HUES6 (cell line): ENCODE data around the gene HPS6.

Experiments
- H3K27ac ChIP-seq: 2 replicates; pipeline ENCODE4 v1.7.0; 2013; ENCODE audit warnings: low read depth, mild to moderate bottlenecking, low read length, inconsistent platforms
- H3K27me3 ChIP-seq: 2 replicates; pipeline ENCODE4 v1.6.1; 2013; ENCODE audit warnings: low read length; ENCODE audit not compliant: control insufficient read depth, insufficient read depth
- H3K36me3 ChIP-seq: 2 replicates; pipeline ENCODE4 v1.6.1; 2013; ENCODE audit warnings: low read length; ENCODE audit not compliant: control insufficient read depth, insufficient read depth
- H3K4me1 ChIP-seq: 2 replicates; pipeline ENCODE4 v1.6.1; 2013; ENCODE audit warnings: low read length; ENCODE audit not compliant: control insufficient read depth, insufficient read depth
- H3K4me3 ChIP-seq: 2 replicates; pipeline ENCODE4 v1.5.1; 2013; ENCODE audit warnings: low read depth, low read length
- H3K9ac ChIP-seq: one replicate; pipeline ENCODE4 v1.6.1; 2013; ENCODE audit warnings: mild to moderate bottlenecking, low read length
- H3K9me3 ChIP-seq: 2 replicates; pipeline ENCODE4 v1.6.1; 2013; ENCODE audit warnings: low read depth, low read length; ENCODE audit not compliant: control insufficient read depth, insufficient read depth

Gene HPS6

GRCh38 chr10:102072673-102073527 is 7.8 kb downstream of the HPS6 start:
- no peaks in the 10 kb centered on the region for H3K36me3 ChIP-seq
- no peaks in the 10 kb centered on the region for H3K9me3 ChIP-seq
- no peak overlapping the region for H3K9ac ChIP-seq
- no peaks in the 10 kb centered on the region for H3K27me3 ChIP-seq
- no peak overlapping the region for H3K4me3 ChIP-seq
- H3K27ac ChIP-seq = no peak overlapping the region
- no peaks in the 10 kb centered on the region for H3K4me1 ChIP-seq

DNA sequence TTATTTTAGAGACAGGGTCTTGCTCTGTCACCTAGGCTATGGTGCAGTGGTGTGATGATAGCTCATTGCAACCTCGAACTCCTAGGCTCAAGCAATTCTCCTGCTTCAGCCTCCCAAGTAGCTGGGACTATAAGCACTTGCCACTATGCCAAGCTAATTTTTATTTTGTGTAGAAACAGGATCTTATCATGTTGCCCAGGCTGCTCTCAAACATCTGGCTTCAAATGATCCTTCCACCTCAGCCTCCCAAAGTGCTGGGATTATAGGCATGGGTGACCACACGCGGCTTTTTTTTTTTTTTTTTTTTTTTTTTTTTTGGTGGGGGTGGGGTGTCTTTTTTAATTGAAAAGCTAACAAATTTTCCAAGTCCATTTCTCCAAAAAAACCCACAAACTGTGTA is 18.4 kb downstream of the HPS6 start:
- Histone ChIP-seq H3K9ac (no peak overlapping the region), H3K36me3 (0 out of 2 replicates have a peak, but pooled peaks cover 3% of the 10 kb centered on the region), H3K27me3 (no peaks in the 10 kb centered on the region), H3K4me3 (no peak overlapping the region), H3K4me1 (no peaks in the 10 kb centered on the region), H3K9me3 (no peaks in the 10 kb centered on the region), H3K27ac (no peak overlapping the region)

- Histone ChIP-seq H3K4me1 (no peaks in the 10 kb centered on the region), H3K27ac (no peak overlapping the region), H3K27me3 (no peaks in the 10 kb centered on the region), H3K4me3 (no peak overlapping the region), H3K9ac (no peak overlapping the region), H3K9me3 (no peaks in the 10 kb centered on the region), H3K36me3 (0 out of 2 replicates have a peak, but pooled peaks cover 5% of the 10 kb centered on the region)
These were observed 20.2 kb downstream of the HPS6 start for GRCh38 chr10:102085336-102085735.

- 0 out of 2 replicates have a peak, but pooled peaks cover 5% of the 10 kb centered on the region for H3K36me3 ChIP-seq
- no peak overlapping the region for H3K9ac ChIP-seq
- no peaks in the 10 kb centered on the region for H3K4me1 ChIP-seq
- H3K9me3 ChIP-seq = no peaks in the 10 kb centered on the region
- H3K27me3 ChIP-seq = no peaks in the 10 kb centered on the region
- H3K27ac ChIP-seq = no peak overlapping the region
- H3K4me3 ChIP-seq = no peak overlapping the region
These were observed 21.0 kb downstream of the HPS6 start for GRCh38 chr10:102086196-102086595.

DNA sequence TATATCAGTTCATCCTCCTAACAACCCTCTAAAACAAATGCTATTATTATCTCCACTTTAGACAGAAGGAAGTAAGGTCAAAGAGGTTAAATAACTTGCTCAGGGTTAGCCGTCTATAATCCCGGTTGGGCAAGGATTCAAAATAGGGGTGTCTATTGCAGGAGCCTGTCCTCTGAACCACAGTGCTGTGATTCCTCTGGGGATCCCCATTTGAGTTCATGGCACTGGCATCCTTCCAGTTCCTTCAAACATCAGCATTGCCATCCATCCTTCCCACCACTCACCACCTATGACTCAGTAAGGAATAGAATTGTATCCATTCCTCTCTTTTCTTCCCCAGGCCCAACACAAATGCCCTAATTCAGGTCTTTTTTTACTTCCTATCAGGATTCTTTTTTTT is 25.6 kb downstream of the HPS6 start:
- H3K9me3 ChIP-seq = no peaks in the 10 kb centered on the region
- 0 out of 2 replicates have a peak, but pooled peaks cover 3% of the 10 kb centered on the region for H3K36me3 ChIP-seq
- H3K4me1 ChIP-seq = no peaks in the 10 kb centered on the region
- no peak overlapping the region for H3K9ac ChIP-seq
- H3K27ac ChIP-seq = no peak overlapping the region
- no peaks in the 10 kb centered on the region for H3K27me3 ChIP-seq
- no peak overlapping the region for H3K4me3 ChIP-seq

DNA sequence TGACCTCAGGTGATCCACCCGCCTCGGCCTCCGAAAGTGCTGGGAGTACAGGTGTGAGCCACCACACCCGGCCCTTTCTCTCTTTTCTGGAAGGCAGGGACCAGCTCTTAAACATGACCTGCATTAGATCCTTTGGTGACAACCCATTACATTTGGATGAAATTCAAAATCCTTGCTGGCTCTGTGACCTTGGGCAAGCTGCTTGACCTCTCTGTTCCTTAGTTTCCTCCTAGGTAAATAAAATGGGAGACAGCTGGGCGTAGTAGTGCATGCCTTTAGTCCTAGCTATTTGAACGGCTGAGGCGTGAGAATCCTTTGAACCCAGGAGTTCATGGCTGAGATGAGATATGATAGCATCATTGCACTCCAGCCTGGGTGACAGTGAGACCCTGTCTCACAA is 31.3 kb downstream of the HPS6 start:
- H3K36me3 ChIP-seq = peaks cover 14% of the 10 kb centered on the region

GRCh38 chr10:102101152-102101551 is 36.0 kb downstream of the HPS6 start:
- H3K9me3 ChIP-seq = no peaks in the 10 kb centered on the region

More for the DNA sequence above, 31.3 kb downstream of the HPS6 start:
- Histone ChIP-seq H3K9ac (no peak overlapping the region), H3K4me3 (no peak overlapping the region), H3K9me3 (no peaks in the 10 kb centered on the region), H3K4me1 (no peaks in the 10 kb centered on the region), H3K27me3 (no peaks in the 10 kb centered on the region), H3K27ac (no peak overlapping the region)

GRCh38 chr10:102102421-102102820 is 37.3 kb downstream of the HPS6 start:
- Histone ChIP-seq H3K27me3 (no peaks in the 10 kb centered on the region), H3K4me3 (no peak overlapping the region), H3K36me3 (peaks cover 52% of the 10 kb centered on the region), H3K27ac (no peak overlapping the region), H3K4me1 (no peaks in the 10 kb centered on the region), H3K9ac (no peak overlapping the region), H3K9me3 (no peaks in the 10 kb centered on the region)

More at GRCh38 chr10:102101152-102101551, 36.0 kb downstream of the HPS6 start:
- H3K36me3 ChIP-seq = peaks cover 44% of the 10 kb centered on the region
- no peak overlapping the region for H3K27ac ChIP-seq
- no peak overlapping the region for H3K4me3 ChIP-seq
- no peaks in the 10 kb centered on the region for H3K4me1 ChIP-seq
- H3K9ac ChIP-seq = no peak overlapping the region
- H3K27me3 ChIP-seq = no peaks in the 10 kb centered on the region

DNA sequence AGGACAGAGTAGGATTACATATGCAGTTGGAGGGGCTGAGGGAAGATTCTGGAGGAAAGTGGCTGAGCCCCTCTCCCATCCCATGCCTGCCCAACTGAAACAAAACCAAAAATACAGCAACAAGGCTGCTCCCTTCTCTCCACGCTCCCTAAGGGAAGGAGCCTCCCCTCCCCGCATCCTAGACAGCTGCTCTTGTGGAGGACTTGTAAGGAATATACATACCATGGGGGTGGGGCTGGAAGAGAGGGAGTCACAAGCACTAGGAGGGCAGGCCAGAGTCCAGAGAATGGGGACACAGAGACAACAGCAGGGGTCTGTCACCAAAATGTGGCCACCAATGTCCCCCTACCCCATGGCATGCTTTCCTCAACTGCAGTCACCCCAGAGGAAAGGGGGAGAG is 41.8 kb downstream of the HPS6 start:
- Histone ChIP-seq H3K9ac (no peak overlapping the region), H3K4me3 (no peak overlapping the region), H3K9me3 (no peaks in the 10 kb centered on the region), H3K36me3 (peaks cover 82% of the 10 kb centered on the region), H3K27me3 (no peaks in the 10 kb centered on the region), H3K27ac (no peak overlapping the region), H3K4me1 (no peaks in the 10 kb centered on the region)

DNA sequence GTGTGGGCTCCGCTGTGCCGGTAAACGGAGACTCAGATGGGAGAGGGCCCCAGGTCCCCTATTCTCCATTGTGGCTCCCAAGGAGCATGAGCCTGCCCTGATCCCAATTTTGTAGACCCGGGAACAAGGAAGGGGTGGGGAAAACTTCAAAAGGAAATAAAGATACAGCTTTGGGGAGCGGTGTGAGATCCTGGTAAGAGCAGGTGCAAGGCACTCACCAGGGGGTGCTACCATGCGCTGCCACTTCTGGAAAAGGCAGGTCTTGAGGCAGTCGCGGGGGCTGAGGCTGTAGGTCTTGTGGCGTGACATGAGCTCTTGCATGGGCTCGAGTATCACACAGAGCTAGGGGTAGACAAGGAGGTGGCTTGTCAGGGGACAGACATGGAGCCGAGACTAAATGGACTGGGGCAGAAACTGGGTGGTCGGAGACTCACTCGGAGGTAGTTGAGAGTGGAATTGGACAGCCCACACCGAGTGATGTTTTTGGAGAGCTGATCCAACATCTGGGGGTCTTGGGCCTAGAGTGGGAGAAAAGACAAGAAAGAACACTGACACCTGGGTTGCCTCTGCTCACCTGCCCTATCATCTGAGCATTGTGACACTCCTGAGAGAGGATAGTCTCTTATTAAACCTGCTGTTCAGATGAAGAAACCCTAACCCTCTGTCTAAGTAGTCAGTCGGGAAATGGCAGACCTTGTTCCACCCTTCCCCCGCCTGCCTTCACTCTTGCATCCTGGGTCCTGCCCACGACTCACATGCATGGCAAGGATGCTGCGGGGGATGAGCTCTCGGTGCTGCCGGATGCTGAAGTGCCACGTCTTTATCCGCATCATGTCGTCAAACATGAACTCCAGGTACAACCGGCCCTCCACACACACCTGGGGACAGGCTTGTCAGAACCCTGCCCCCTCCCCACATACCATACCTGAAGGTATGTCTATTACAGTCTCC is 44.3 kb downstream of the HPS6 start:
- H3K4me3 ChIP-seq = no peak overlapping the region
- H3K9me3 ChIP-seq = no peaks in the 10 kb centered on the region
- no peak overlapping the region for H3K9ac ChIP-seq
- H3K27ac ChIP-seq = no peak overlapping the region
- H3K27me3 ChIP-seq = no peaks in the 10 kb centered on the region
- peaks cover 17% of the 10 kb centered on the region for H3K4me1 ChIP-seq
- H3K36me3 ChIP-seq = peaks cover 67% of the 10 kb centered on the region

- H3K27ac ChIP-seq = no peak overlapping the region
- H3K9ac ChIP-seq = no peak overlapping the region
- H3K9me3 ChIP-seq = no peaks in the 10 kb centered on the region
- H3K4me3 ChIP-seq = no peak overlapping the region
- no peaks in the 10 kb centered on the region for H3K27me3 ChIP-seq
- H3K4me1 ChIP-seq = peaks cover 29% of the 10 kb centered on the region
- H3K36me3 ChIP-seq = peaks cover 54% of the 10 kb centered on the region
These were observed 46.1 kb downstream of the HPS6 start for GRCh38 chr10:102111276-102111675.
